RWPE1 (cell line): ENCODE measurements around the gene BRCA2.
A peak's percentile ranks its signal among the peaks of the same experiment; 100 is the strongest.

Experiments used
- CTCF ChIA-PET: fragments of 350-600 bp; sonication (Branson Sonifier 250); formaldehyde crosslinking; extraction: SDS; loops from one replicate; lab custom pipeline; 2021; lab: Yijun Ruan, JAX
- POLR2A ChIA-PET: fragments of 400-600 bp; formaldehyde crosslinking; extraction: SDS; loops from one replicate; lab custom pipeline; 2020; ENCODE audit warnings: antibody characterized with exemption; ENCODE audit not compliant: low non-redundant PET; lab: Yijun Ruan, JAX
- DNase-seq: peaks from one replicate; pipeline ENCODE4 v3.0.0; 2012; ENCODE audit warnings: low spot score
- H3K27ac ChIP-seq: fragments of 450-650 bp; 2 replicates; pipeline ENCODE4 v1.5.1; 2017
- CTCF ChIP-seq: fragments of 450-650 bp; conservative IDR thresholded peaks from 2 replicates; pipeline ENCODE4 v1.5.1; 2017; ENCODE audit warnings: low read depth, mild to moderate bottlenecking

The BRCA2 gene

GRCh38 chr13:32277839-32278238 lies 37.5 kb upstream of the BRCA2 start:
- ChIA-PET POLR2A (no interaction called here), CTCF (no interaction called here)
- no peak for TF ChIP-seq CTCF
- H3K27ac ChIP-seq, result no peak overlapping the region
- DNase-seq, result no peak

- CTCF ChIA-PET, result no interaction called here
- POLR2A ChIA-PET, result no interaction called here
- TF ChIP-seq CTCF, result no peak
- no peak for DNase-seq
- H3K27ac ChIP-seq, result no peak overlapping the region
These were observed 36.9 kb upstream of the BRCA2 start for GRCh38 chr13:32278426-32278825.

- no peak for DNase-seq
- TF ChIP-seq CTCF, result no peak
- no peak overlapping the region for H3K27ac ChIP-seq
- ChIA-PET POLR2A (no interaction called here), CTCF (no interaction called here)
These were observed 34.2 kb upstream of the BRCA2 start for GRCh38 chr13:32281096-32281495.

- CTCF ChIA-PET, result no interaction called here
- no peak for TF ChIP-seq CTCF
- POLR2A ChIA-PET, result no interaction called here
- no peak overlapping the region for H3K27ac ChIP-seq
- DNase-seq, result no peak
These were observed 33.1 kb upstream of the BRCA2 start for GRCh38 chr13:32282096-32282711.

GRCh38 chr13:32284927-32285632 lies 30.2 kb upstream of the BRCA2 start:
- peak; percentile 15 for DNase-seq
- POLR2A ChIA-PET, result no interaction called here
- CTCF ChIA-PET, result interaction anchor here (1.1 kb wide), 1 partner anchor 375 kb away, joined by 4 read pairs; no protein-coding TSS in a partner anchor
- no peak for TF ChIP-seq CTCF
- no peak overlapping the region for H3K27ac ChIP-seq

GRCh38 chr13:32285633-32285965 lies 29.7 kb upstream of the BRCA2 start:
- DNase-seq, result no peak
- CTCF ChIA-PET, result no interaction called here

More at GRCh38 chr13:32285633-32285965, 29.7 kb upstream of the BRCA2 start:
- POLR2A ChIA-PET, result no interaction called here
- no peak for TF ChIP-seq CTCF
- no peak overlapping the region for H3K27ac ChIP-seq
